Measurements from ENCODE around the gene DGKH.

The DGKH gene

GRCh38 chr13:42048342-42048683 lies at the start of gene DGKH:
DGKH (plus strand) TSS chr13:42048648; CDS start chr13:42048774, 126 bp downstream.
- DNase-seq: no peak

DNA sequence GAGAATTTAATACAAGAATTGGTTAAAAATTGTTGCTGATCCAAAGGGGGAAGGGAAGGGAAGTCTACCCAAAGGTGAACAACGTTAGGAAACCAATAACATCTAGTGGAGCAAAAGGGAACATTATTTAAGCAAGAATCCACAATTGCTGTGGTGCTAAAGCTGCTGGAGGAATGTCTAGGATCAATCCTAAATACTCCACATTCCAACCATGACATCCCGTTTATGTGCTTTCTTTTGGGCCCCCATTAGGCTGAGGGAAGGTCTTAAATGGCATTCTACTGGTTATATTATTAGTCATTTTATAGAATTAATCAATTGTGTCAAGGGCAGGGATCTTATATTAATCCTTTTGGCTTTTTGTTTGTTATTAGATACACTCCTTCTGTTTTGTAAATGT lies 47.6 kb upstream of the DGKH start:
- DNase-seq: no peak

GRCh38 chr13:42001580-42001979 lies 46.9 kb upstream of the DGKH start:
- DNase-seq: no peak

- no peak for DNase-seq
Observed at GRCh38 chr13:42002066-42002465, 46.4 kb upstream of the DGKH start.

GRCh38 chr13:42007844-42008243 lies 40.6 kb upstream of the DGKH start:
- DNase-seq: no peak

DNA sequence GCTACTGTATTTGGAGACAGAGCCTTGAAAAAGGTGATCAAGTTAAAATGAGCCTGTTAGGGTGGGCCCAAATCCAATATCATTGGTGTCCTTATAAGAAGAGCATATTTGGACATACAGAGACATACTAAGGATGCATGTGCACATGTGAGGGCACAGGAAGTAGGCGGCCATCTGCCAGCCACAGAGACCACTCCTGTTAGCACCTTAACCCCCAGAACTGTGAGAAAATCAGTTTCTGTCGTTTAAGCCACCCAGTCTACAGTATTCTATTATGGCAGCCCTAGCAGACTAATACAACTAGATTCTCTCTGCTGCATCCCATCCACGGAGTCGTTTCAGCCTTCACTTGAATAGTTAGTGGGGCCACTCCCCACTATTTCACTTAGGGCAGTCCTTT lies 39.4 kb upstream of the DGKH start:
- DNase-seq: no peak

- no peak for DNase-seq
Observed at GRCh38 chr13:42011601-42012350, 36.7 kb upstream of the DGKH start.

DNA sequence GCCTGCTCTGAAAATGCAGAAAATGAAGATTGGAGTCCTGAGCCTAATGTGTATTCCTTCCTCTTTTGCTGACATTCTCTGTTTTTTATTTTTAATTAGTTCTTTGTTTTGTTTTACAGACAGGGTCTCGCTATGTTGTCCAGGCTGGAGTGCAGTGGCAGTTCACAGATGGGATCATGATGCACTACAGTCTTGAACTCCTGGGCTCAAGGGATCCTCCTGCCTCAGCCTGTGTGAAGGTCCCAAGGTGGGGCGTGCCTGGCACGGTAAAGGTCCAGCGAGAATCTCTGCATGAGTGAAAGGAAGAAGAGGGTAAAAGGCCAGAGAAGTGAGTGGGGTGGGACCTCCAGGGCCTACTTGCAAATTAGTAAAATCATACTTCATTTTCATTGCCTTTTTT lies 34.3 kb upstream of the DGKH start:
- DNase-seq: no peak

DNA sequence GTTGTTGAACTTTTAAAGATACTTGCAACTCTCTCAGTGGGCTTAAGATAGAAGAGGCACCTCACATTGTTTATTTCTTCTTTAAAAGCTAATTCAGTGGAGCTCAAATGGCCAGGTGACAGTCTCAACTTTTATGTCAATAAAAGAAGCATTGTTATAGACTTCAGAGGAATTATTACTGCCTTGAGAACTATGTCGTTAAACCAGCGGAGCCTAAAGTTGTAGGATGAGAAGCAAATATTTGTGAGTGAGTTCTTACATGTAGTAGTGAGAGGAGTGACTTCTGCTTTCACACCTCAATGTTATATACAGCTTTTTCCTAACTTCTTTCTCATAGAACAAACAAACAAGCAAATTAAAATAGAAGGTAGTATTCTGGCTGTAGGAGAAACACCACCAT lies 31.2 kb upstream of the DGKH start:
- DNase-seq: no peak

DNA sequence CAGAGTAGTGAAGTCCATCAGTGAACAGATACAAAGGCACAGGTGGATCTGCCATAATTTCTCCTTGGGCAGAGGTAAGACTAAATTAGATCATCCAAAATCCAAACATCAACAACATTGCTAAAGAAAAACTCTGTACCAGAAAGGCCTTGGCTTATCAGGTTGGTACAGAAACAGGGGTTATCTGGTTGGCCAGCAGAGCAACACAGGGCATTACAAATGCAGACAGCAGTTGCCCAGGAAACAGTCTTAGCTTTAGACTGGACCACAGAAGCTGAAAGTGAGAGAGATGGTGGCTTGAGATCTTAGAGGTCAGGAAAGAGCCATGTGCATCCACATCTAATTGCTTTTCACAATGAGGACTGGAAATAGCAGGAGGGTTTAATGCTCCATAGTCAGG lies 26.6 kb upstream of the DGKH start:
- DNase-seq: no peak

DNA sequence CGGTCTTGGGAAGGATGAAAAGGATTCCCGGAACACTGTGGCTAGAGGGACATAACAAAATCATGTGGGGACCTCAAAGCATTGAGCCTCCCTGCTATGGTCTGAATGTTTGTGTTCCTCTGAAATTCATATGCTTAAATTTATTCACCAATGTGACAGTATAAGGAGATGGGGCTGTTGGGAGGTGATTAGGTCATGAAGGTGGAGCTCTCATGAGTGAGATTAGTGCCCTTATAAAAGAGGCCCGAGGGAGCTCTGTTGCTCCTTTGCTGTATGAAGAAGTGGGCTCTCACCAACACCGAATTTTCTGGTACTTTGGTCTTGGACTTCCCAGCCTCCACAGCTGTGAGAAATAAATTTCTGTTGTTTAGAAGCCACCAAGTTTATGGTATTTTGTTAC lies 26.1 kb upstream of the DGKH start:
- no peak for DNase-seq

- DNase-seq: no peak
Observed at GRCh38 chr13:42022796-42023493, 25.5 kb upstream of the DGKH start.

DNA sequence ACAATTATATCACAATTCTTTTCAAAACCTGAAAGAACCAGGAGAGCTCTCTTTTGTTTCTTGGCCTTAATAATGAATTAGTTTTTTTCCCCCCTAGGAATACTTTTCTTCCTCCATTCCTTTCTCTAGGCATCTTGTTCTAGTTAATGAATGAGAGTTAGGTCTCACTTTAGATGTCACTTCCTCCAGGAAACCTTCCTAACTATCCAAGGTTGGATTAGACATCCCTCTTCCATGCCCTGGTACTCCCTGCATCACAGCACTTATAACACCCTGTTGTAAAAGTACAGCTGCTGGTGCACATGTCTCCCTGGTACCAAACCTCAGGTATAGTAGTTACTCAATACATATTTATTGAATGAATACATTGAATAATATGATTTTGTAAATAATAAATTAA lies 21.2 kb upstream of the DGKH start:
- DNase-seq: no peak

- DNase-seq: no peak
Observed at GRCh38 chr13:42028113-42028799, 20.2 kb upstream of the DGKH start.

GRCh38 chr13:42035905-42036521 lies 12.4 kb upstream of the DGKH start:
- no peak for DNase-seq

DNA sequence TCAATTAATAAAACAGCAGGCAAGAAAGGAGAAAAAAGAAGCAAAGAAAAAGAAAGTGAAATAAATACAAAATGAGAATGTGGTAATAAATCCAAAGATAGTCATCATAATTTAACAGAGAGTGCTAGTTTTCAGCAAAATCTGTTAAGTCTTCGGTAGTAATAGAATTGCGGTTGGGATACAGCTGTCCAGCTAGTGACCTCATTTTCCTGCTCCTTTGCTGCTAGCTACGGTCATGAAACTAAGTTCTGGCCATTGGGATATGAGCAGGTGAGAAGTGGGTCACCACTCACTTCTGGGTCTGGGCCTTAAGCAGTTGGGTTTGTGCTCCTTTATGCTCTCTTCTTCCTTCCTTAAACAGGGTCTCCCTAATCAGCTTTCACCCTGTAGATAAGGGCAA lies 11.7 kb upstream of the DGKH start:
- DNase-seq: no peak

GRCh38 chr13:42038661-42039456 lies 9.6 kb upstream of the DGKH start:
- no peak for DNase-seq

DNA sequence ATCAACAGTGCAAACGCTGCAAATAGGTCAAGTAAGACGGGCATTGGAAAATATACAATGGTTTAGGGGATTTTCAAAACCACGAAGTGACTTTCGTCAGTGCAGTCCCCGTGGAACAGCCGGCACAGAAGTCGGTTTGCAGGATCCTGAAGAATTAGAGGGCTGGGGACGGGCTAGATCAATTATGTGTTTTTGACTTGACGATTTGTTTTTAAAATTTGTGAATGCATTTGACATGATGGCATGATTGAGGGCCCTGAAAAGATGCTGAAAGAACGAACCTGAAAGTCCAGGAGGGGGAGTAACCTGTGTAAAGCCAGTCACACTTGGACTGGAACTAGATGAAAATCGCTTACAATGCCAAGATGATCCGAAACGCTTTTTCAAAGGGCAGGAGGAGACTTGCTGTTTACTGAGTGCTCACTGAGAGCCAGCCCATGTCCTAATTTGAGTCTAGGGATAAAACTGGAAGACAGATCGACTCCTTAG lies 8.9 kb upstream of the DGKH start:
- DNase-seq: no peak

- peak; percentile 88 to 89 for DNase-seq
Observed at GRCh38 chr13:42039946-42040729, 8.3 kb upstream of the DGKH start.

- no peak for DNase-seq
Observed at GRCh38 chr13:42040730-42041010, 7.8 kb upstream of the DGKH start.

GRCh38 chr13:42041011-42041683 lies 7.3 kb upstream of the DGKH start:
- DNase-seq: peak; percentile 60 to 61

DNA sequence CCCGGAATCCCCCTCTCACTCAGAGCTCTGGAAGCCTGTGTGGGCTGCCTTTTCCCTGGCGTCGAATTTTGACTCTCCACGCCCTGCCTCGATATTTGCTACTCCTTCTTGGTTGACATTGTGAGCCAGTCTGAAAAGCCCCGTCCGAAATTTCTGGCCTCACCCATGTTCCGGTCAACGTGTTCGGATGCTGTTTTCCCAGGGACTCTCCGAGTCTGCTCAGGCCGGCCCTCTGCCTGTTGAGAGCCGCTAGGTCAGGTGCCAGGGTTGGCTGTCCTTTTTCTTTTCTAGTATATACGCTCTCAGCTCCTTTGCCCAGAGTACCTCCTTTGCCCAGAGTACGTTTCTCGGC lies 6.8 kb upstream of the DGKH start:
- no peak for DNase-seq

Data from activated CD4-positive, alpha-beta T cell treated with anti-CD3 and anti-CD28 coated beads, Interleukin-2, amount 50 U/mL, for 48 hours (primary cell).